Right lung (tissue), 5 donors: Measurements from ENCODE around the gene EFCAB6. TPM values are rescaled to one million over a fixed set of nuclear protein-coding genes. Genes with fewer than 3 reads are reported as not detected.
A peak's percentile ranks its signal among the peaks of the same experiment; 100 is the strongest.

Experiments
- DNase-seq, 2 donors: peaks; one replicate each; pipeline ENCODE4 v3.0.0-alpha.2; 2013
- polyA plus RNA-seq, 5 donors: library from polyadenylated mRNA; unstranded; fragments of 120-200 nt; gene quantifications; one replicate each; pipeline versions ENCODE4 v1.2.1 to v1.2.3, GENCODE V29; 2013; ENCODE audit warnings: inconsistent platforms in 1 of 5, low replicate concordance in 1 of 5; ENCODE audit not compliant: insufficient read length in 5 of 5, insufficient read depth in 1 of 5

The EFCAB6 gene
- polyA plus RNA-seq, 5 donors = 3.4 to 5.9 (median 3.9) TPM

GRCh38 chr22:43819421-43819921, 7.4 kb upstream of the EFCAB6 start:
- no peak for DNase-seq

DNA sequence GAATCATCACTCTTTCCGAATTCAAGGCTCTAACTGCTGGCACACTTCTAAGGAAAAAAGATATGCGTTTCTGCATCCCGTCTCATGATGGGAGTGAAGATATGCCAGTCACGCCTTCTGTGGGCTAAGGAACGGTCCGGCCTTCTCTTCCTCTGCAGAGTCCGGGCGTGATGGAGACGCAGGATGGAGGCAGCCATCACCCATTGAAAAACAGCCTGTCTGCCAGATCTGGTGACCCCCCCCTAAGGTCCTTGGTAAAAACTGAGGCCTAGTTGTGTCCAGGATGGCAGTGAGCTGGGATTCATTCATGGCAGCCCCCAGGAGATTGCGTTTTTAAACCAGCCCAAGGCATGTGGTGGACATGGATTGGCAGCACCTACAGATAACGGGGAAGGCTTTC, 6.9 kb upstream of the EFCAB6 start:
- DNase-seq = no peak

GRCh38 chr22:43817402-43817801, 5.3 kb upstream of the EFCAB6 start:
- DNase-seq = no peak

DNA sequence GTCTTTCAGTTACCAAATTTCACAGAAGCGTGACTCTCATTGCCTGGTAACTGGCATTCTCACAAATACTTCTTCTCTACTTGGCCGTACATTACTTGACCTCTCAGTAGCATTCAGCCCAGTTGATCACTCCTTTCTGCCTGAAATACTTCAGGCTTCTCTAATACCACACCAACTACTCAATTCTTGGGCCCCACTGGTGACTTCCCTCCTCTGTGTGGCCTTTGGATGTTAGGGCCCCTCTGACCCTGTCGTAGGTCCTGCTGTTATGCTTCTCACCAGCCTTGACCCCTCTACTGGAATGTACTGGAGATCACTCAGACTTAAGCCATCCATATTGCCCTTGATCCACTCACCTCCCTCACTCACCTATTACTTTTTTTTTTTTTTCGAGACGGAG, 2.2 kb upstream of the EFCAB6 start:
- no peak for DNase-seq

GRCh38 chr22:43812890-43813289, 785 bp upstream of the EFCAB6 start:
- no peak for DNase-seq

GRCh38 chr22:43811777-43812148, 342 bp downstream of the EFCAB6 start:
- DNase-seq = no peak

DNA sequence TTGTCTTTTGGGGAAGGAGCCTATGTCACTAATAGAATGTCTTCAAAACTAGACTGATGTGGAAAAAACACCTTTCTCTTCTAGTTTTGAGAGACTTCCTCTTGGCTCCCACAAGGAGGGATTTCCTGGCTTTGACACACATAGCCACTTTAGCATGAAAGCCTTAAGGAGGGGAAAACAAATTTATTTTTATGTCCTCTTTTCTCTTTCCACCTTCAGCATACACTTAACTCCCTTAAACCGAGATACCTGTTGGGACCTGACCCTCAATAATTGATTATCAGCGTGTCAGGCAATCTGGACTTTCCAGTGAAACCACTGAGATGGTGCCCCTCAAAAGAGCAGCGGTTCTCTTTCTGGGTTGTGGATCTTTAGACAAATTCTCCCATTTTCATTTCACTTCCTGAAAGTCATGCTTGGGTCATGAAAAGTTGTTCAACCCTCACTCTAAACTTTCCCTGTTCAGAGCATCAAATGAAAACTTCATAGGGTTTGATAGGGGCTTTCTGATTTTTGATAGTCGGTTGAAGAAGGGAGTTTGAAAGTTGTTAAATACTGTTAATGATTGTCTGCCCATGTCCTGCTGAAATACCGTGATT, 9.1 kb downstream of the EFCAB6 start:
- DNase-seq = no peak

GRCh38 chr22:43800970-43801369, 11.1 kb downstream of the EFCAB6 start:
- DNase-seq = no peak

- DNase-seq = no peak
These were observed 13.6 kb downstream of the EFCAB6 start for GRCh38 chr22:43798492-43798891.

- DNase-seq = peak in 1 of 2 donors; percentile 36
These were observed 15.5 kb downstream of the EFCAB6 start for GRCh38 chr22:43796567-43796966.

- DNase-seq = no peak
These were observed 16.8 kb downstream of the EFCAB6 start for GRCh38 chr22:43795320-43795719.

- no peak for DNase-seq
These were observed 19.2 kb downstream of the EFCAB6 start for GRCh38 chr22:43792905-43793304.

DNA sequence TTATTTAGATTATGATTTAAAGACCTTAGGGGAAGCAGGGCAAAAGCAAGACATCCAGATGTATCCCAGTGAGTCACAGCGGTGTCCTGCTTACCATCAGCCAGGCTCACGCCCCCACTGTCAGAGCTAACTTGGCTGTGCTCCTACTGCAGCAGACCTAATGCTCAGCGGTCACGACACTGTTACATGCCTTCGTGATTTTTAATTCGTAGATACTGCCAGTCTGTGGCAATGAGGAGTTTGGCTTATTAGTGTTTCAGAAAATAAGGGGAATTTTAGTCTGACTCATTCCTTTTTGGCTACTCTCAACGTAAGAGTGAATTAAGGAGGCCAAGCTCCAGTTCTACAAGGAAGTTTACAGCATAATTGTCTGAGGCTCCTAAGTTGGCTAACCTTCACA, 22.7 kb downstream of the EFCAB6 start:
- no peak for DNase-seq

DNA sequence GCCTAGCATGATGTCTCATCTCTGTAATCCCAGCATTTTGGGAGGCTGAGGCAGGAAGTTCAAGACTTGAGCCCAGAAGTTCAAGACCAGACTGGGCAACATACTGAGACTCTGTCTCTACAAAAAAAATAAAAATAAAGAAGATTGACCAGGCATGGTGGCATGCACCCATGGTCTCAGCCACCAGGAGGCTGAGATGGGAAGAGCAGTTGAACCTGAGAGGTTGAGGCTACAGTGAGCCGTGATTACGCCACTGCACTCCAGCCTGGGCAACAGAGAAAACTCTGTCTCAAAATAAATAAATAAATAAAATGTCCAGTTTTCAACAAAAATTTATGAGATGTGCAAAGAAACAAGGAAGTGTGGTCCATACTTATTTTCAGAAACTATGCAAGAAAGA, 28.3 kb downstream of the EFCAB6 start:
- DNase-seq = no peak

- no peak for DNase-seq
These were observed 29.7 kb downstream of the EFCAB6 start for GRCh38 chr22:43782448-43782847.

DNA sequence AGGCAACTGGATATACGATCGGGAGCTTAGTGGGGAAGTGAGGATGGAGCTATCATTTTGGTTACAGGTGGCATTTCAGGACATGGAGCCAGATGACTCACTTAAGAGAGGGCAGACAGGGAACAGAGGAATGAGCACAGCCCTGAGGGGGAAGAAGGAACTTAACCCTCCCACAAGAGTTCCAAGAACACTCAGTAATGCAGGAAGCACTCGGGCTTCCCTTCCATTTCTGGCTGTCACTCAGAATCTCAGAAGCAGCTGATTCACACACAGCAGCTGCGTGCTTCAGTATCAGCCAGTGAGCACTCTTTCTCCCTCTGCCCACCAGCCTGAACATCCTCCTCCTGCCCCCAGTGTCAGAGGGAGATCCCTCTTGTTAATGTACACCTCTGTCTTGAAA, 34.8 kb downstream of the EFCAB6 start:
- DNase-seq = no peak

- no peak for DNase-seq
These were observed 35.9 kb downstream of the EFCAB6 start for GRCh38 chr22:43776081-43776670.

- DNase-seq = peak; percentile 34 to 48
These were observed 37.7 kb downstream of the EFCAB6 start for GRCh38 chr22:43774318-43774915.

GRCh38 chr22:43772831-43773230, 39.3 kb downstream of the EFCAB6 start:
- DNase-seq = no peak

DNA sequence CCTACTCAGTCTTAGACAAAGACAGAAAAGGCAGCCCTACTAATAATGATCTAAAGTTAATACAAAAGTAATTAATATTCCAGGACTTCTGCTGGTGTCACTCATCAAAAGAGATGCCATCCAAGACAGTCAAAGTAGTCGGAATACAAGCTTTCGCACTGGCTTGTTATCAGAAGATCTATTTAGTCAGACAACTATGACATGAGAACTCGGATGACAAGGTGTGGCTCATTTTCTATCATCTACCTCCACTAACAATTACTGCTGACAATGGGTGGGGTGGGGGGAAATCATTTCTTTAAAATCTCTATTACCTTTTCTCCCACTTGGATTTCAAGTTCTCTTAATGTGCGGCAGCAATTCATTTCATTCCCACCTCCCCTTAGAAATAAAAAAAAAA, 56.7 kb downstream of the EFCAB6 start:
- no peak for DNase-seq

GRCh38 chr22:43755011-43755410, 57.1 kb downstream of the EFCAB6 start:
- no peak for DNase-seq

- DNase-seq = no peak
These were observed 57.9 kb downstream of the EFCAB6 start for GRCh38 chr22:43754176-43754575.

DNA sequence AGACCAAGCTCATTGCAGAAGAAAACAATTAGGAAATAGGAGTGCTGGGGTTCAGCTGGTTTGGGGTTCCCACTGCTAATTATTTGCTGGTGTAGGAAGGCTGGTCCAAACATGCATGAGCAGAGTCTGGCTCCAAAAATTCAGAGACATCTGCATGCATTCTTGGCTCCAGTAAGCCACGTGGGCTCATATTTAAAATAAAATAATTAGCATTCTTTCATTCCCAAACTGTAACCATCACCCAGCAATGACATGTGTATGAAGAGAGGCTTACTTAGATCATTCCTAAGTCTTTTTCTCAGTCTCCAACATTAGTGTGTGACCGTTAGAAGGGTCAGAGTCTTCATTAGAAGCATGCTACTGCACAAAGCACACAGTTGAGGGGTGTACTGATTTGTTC, 58.4 kb downstream of the EFCAB6 start:
- DNase-seq = no peak

DNA sequence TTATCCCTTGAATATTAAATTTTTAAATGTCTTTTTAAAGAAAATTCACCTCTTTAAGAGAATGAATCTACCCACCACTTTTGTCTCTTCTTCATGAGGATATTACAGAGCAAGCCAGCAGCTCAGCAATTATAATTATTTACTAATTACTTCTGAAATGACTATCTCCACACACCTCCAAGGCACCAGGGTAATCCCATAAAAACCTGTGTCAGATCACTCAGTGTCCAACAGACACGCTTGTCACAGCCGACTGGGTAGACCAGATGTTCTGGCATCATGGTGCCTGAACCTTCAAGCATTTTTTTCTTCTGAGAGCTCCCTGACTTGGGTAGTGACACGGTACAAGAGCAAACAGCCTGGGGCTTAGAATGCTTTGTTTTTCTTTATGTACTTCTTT, 61.4 kb downstream of the EFCAB6 start:
- no peak for DNase-seq
